Medulla oblongata (tissue), 1 donor: Measurements from ENCODE around the gene TEAD4.

ENCODE experiments used
- DNase-seq: peaks from one replicate; pipeline ENCODE4 v3.0.0-alpha.2; 2015; ENCODE audit errors: extremely low spot score

TEAD4 gene

GRCh38 chr12:3081886-3082285 lies 122.7 kb downstream of the TEAD4 start:
- DNase-seq: no peak

GRCh38 chr12:3083241-3083920 lies 124.2 kb downstream of the TEAD4 start:
- DNase-seq: no peak

GRCh38 chr12:3083921-3084347 lies 124.7 kb downstream of the TEAD4 start:
- no peak for DNase-seq

GRCh38 chr12:3084742-3085141 lies 125.5 kb downstream of the TEAD4 start:
- DNase-seq: no peak

GRCh38 chr12:3085341-3086139 lies 126.3 kb downstream of the TEAD4 start:
- no peak for DNase-seq

GRCh38 chr12:3086211-3086610 lies 127.0 kb downstream of the TEAD4 start:
- no peak for DNase-seq

GRCh38 chr12:3086729-3087323 lies 127.6 kb downstream of the TEAD4 start:
- no peak for DNase-seq

GRCh38 chr12:3087758-3088650 lies 128.8 kb downstream of the TEAD4 start:
- DNase-seq: no peak

- DNase-seq: no peak
These were observed 130.4 kb downstream of the TEAD4 start for GRCh38 chr12:3089588-3089987.
